Hepatocyte (in vitro differentiated cells): ENCODE data around the gene ABCB11. TPM values are rescaled to one million over a fixed set of nuclear protein-coding genes. Genes with fewer than 3 reads are reported as not detected.

Source experiments
- DNase-seq: peaks from one replicate; pipeline ENCODE4 v3.0.0-alpha.2; 2016; ENCODE audit warnings: low spot score
- H2AFZ ChIP-seq: fragments of 200-600 bp; sonication (generic); 2 replicates; pipeline ENCODE4 v1.6.0; 2016; ENCODE audit warnings: antibody characterized with exemption, mild to moderate bottlenecking
- H3K27ac ChIP-seq: fragments of 200-600 bp; sonication (generic); 2 replicates; pipeline ENCODE4 v1.5.1; 2016; ENCODE audit warnings: mild to moderate bottlenecking
- H3K27me3 ChIP-seq: fragments of 200-600 bp; sonication (generic); 2 replicates; pipeline ENCODE4 v1.6.1; 2016
- H3K36me3 ChIP-seq: fragments of 200-600 bp; sonication (generic); replicated peaks from 2 replicates; pipeline ENCODE4 v1.5.1; 2016; ENCODE audit warnings: low read depth; ENCODE audit not compliant: insufficient read depth
- H3K4me1 ChIP-seq: fragments of 200-600 bp; sonication (generic); 2 replicates; pipeline ENCODE4 v1.5.1; 2016; ENCODE audit warnings: mild to moderate bottlenecking, moderate library complexity; ENCODE audit not compliant: insufficient read depth
- H3K4me2 ChIP-seq: fragments of 200-600 bp; sonication (generic); 2 replicates; pipeline ENCODE4 v1.6.0; 2016
- H3K4me3 ChIP-seq: fragments of 200-600 bp; sonication (generic); 2 replicates; pipeline ENCODE4 v1.5.1; 2016; ENCODE audit warnings: mild to moderate bottlenecking
- H3K79me2 ChIP-seq: fragments of 200-600 bp; sonication (generic); 2 replicates; pipeline ENCODE4 v1.6.0; 2017; ENCODE audit warnings: mild to moderate bottlenecking
- H3K9me2 ChIP-seq: fragments of 200-600 bp; sonication (generic); replicated peaks from 2 replicates; pipeline ENCODE4 v1.6.0; 2017; ENCODE audit warnings: mild to moderate bottlenecking; ENCODE audit not compliant: insufficient read depth
- H3K9me3 ChIP-seq: fragments of 200-600 bp; sonication (generic); 2 replicates; pipeline ENCODE4 v1.5.1; 2016; ENCODE audit warnings: low read depth, mild to moderate bottlenecking
- H4K20me1 ChIP-seq: fragments of 200-600 bp; sonication (generic); 2 replicates; pipeline ENCODE4 v1.6.0; 2016; ENCODE audit warnings: mild to moderate bottlenecking; ENCODE audit not compliant: insufficient read depth, poor library complexity, severe bottlenecking
- CTCF ChIP-seq: fragments of 200-600 bp; sonication (generic); IDR thresholded peaks from 2 replicates; pipeline ENCODE4 v1.5.1; 2016; ENCODE audit warnings: antibody characterized with exemption, mild to moderate bottlenecking; ENCODE audit not compliant: poor library complexity
- EZH2 ChIP-seq: fragments of 200-600 bp; sonication (generic); IDR thresholded peaks from 2 replicates; pipeline ENCODE4 v1.6.1; 2016; ENCODE audit warnings: antibody characterized with exemption, mild to moderate bottlenecking, borderline replicate concordance
- EZH2phosphoT487 ChIP-seq: fragments of 200-600 bp; sonication (generic); IDR thresholded peaks from one replicate; pipeline ENCODE4 v1.6.1; 2018; ENCODE audit warnings: antibody characterized with exemption, mild to moderate bottlenecking, low read depth, moderate library complexity; ENCODE audit not compliant: unreplicated experiment, severe bottlenecking
- WGBS: methylation state at CpG from one replicate; pipeline ENCODE4 v1.1.6; 2016; ENCODE audit warnings: low lambda C conversion rate; ENCODE audit errors: missing lambda C conversion rate; 5-methylcytosine and 5-hydroxymethylcytosine counted together
- polyA plus RNA-seq: library from polyadenylated mRNA; unstranded; fragments of >200 nt; fragmentation: Nextera tagmentation; extraction: Ambion mirVana; gene quantifications from 2 replicates; pipeline ENCODE4 v1.2.1, GENCODE V29; 2016
- total RNA-seq: library from RNA; depleted of rRNA; stranded (reverse); fragments of >200 nt; gene quantifications from 2 replicates; pipeline ENCODE4 v1.2.3, GENCODE V29; 2014

Gene ABCB11
- total RNA-seq (7.3 and 9.2 TPM in 2 replicates), polyA plus RNA-seq (2.0 and 2.7 TPM in 2 replicates)

GRCh38 chr2:169031202-169031601 lies at the start of gene ABCB11:
ABCB11 (minus strand) TSS chr2:169031324; CDS start chr2:169018125, 13,199 bp downstream.
- DNase-seq, result no peak
- Histone ChIP-seq H2AFZ (no peak within 1 kb of the TSS), H3K4me3 (no peak within 1 kb of the TSS), H3K36me3 (no peaks in the 10 kb centered on the region), H3K27me3 (no peaks in the 10 kb centered on the region), H3K9me2 (no peaks in the 10 kb centered on the region), H3K27ac (peak within 1 kb of the TSS; percentile 21), H4K20me1 (no peaks in the 10 kb centered on the region), H3K4me1 (no peaks in the 10 kb centered on the region), H3K4me2 (no peak within 1 kb of the TSS), H3K9me3 (no peaks in the 10 kb centered on the region), H3K79me2 (no peaks in the 10 kb centered on the region)
- 61% methylated on average over 3 of the region's 3 CpGs for WGBS
- TF ChIP-seq EZH2 (no peak), CTCF (no peak), EZH2phosphoT487 (no peak)

GRCh38 chr2:169080250-169081069 lies 49.3 kb upstream of the ABCB11 start:
- H3K9me3 ChIP-seq, result no peaks in the 10 kb centered on the region

GRCh38 chr2:169077674-169078240 lies 46.6 kb upstream of the ABCB11 start:
- no peak for TF ChIP-seq EZH2
- no peak for TF ChIP-seq EZH2phosphoT487
- no peak for TF ChIP-seq CTCF
- H3K79me2 ChIP-seq, result no peaks in the 10 kb centered on the region
- WGBS, result 63% methylated on average over 2 of the region's 2 CpGs

More at GRCh38 chr2:169080250-169081069, 49.3 kb upstream of the ABCB11 start:
- H2AFZ ChIP-seq, result no peak overlapping the region
- H4K20me1 ChIP-seq, result no peaks in the 10 kb centered on the region
- H3K27me3 ChIP-seq, result no peaks in the 10 kb centered on the region
- no peak overlapping the region for H3K4me2 ChIP-seq
- H3K27ac ChIP-seq, result no peak overlapping the region
- no peak overlapping the region for H3K4me3 ChIP-seq
- no peaks in the 10 kb centered on the region for H3K4me1 ChIP-seq
- H3K79me2 ChIP-seq, result no peaks in the 10 kb centered on the region
- TF ChIP-seq EZH2phosphoT487, result no peak
- TF ChIP-seq CTCF, result no peak
- TF ChIP-seq EZH2, result no peak
- DNase-seq, result no peak
- WGBS, result 93% methylated on average over 2 of the region's 2 CpGs
- no peaks in the 10 kb centered on the region for H3K9me2 ChIP-seq
- H3K36me3 ChIP-seq, result no peaks in the 10 kb centered on the region

More at GRCh38 chr2:169077674-169078240, 46.6 kb upstream of the ABCB11 start:
- no peaks in the 10 kb centered on the region for H3K4me1 ChIP-seq
- H3K27me3 ChIP-seq, result no peaks in the 10 kb centered on the region
- H3K36me3 ChIP-seq, result no peaks in the 10 kb centered on the region
- no peak overlapping the region for H3K4me3 ChIP-seq
- no peaks in the 10 kb centered on the region for H4K20me1 ChIP-seq
- H3K4me2 ChIP-seq, result no peak overlapping the region
- no peak for DNase-seq
- no peaks in the 10 kb centered on the region for H3K9me2 ChIP-seq
- no peaks in the 10 kb centered on the region for H3K9me3 ChIP-seq
- H2AFZ ChIP-seq, result no peak overlapping the region
- H3K27ac ChIP-seq, result no peak overlapping the region
